Measurements from ENCODE around the gene INO80D. TPM values are rescaled to one million over a fixed set of nuclear protein-coding genes. Genes with fewer than 3 reads are reported as not detected.

The INO80D gene
- total and polyA plus RNA-seq, 2 of the 13 experiments (the other 11 are each of a cell fraction or from before 2014, with no cell fraction given): 7.6 to 7.9 TPM

GRCh38 chr2:205989271-205990071 is 96.5 kb downstream of the INO80D start (continued):
- 0 out of 2 replicates have a peak, but pooled peaks have one; percentile 39 for TF ChIP-seq ZFP91 (CRISPR knock-in tag; IDR thresholded peaks at IDR 0.05; ENCODE audit: borderline replicate concordance)
- TF ChIP-seq ZC3H4 (CRISPR knock-in tag; IDR thresholded peaks at IDR 0.05; ENCODE audit: borderline replicate concordance): no peak
- TF ChIP-seq DMAP1 (CRISPR knock-in tag; IDR thresholded peaks at IDR 0.05): 0 out of 2 replicates have a peak, but pooled peaks have one; percentile 15
- TF ChIP-seq ZMAT3 (CRISPR knock-in tag; conservative IDR thresholded peaks at IDR 0.05): no peak
- no peak; the same call in 1 of the 2 replicates for TF ChIP-seq ETV5 (CRISPR knock-in tag; IDR thresholded peaks at IDR 0.05; ENCODE audit: borderline replicate concordance)
- no peak for TF ChIP-seq CENPT (CRISPR knock-in tag; IDR thresholded peaks at IDR 0.05; ENCODE audit: low read depth)
- TF ChIP-seq PREB (CRISPR knock-in tag; IDR thresholded peaks at IDR 0.05): no peak
- TF ChIP-seq ZNF501 (CRISPR knock-in tag; IDR thresholded peaks at IDR 0.05): peak; percentile 59; the same call in 1 of the 2 replicates
- no peak for TF ChIP-seq ZNF121 (CRISPR knock-in tag; IDR thresholded peaks at IDR 0.05)
- TF ChIP-seq NKX3-1 (CRISPR knock-in tag; IDR thresholded peaks at IDR 0.05): no peak
- TF ChIP-seq ZNF235 (CRISPR knock-in tag; IDR thresholded peaks at IDR 0.05; ENCODE audit: borderline replicate concordance): no peak
- TF ChIP-seq UBTF (CRISPR knock-in tag; IDR thresholded peaks at IDR 0.05): peak; percentile 21; the same call in 1 of the 2 replicates
- no peak for TF ChIP-seq ZNF282 (IDR thresholded peaks at IDR 0.05; ENCODE audit: partially characterized antibody)
- TF ChIP-seq ZNF143 (CRISPR knock-in tag; IDR thresholded peaks at IDR 0.05): no peak
- no peak for TF ChIP-seq SOX6 (IDR thresholded peaks at IDR 0.05)
- peak; percentile 37 for TF ChIP-seq SOX6 (CRISPR knock-in tag; IDR thresholded peaks at IDR 0.05)
- TF ChIP-seq MNT (IDR thresholded peaks at IDR 0.05): no peak
- no peak for TF ChIP-seq RFX1 (IDR thresholded peaks at IDR 0.05)
- no peak; the same call in 1 of the 2 replicates for TF ChIP-seq TBX3 (IDR thresholded peaks at IDR 0.05; ENCODE audit: borderline replicate concordance)
- TF ChIP-seq ZNF510 (CRISPR knock-in tag; IDR thresholded peaks at IDR 0.05; ENCODE audit: low read depth): no peak
- no peak for TF ChIP-seq ZNF18 (CRISPR knock-in tag; IDR thresholded peaks at IDR 0.05; ENCODE audit: insufficient replicate concordance)
- TF ChIP-seq ZFAT (CRISPR knock-in tag; conservative IDR thresholded peaks at IDR 0.05): no peak

All from HepG2 (cell line).